HCT116 (cell line): Measurements from ENCODE around the gene NRAP. TPM values are rescaled to one million over a fixed set of nuclear protein-coding genes. Genes with fewer than 3 reads are reported as not detected.

Experiments used
- ATAC-seq: fragments of 200-7000 bp; cut with Tn5 transposase; 2 replicates; pipeline ENCODE4 v1.9.1; 2020; ENCODE audit warnings: mild to moderate bottlenecking, moderate library complexity
- BruUV-seq: library from RNA; stranded (reverse); fragments of 400-500 nt; replicated peaks from 2 replicates; lab custom pipeline; 2021; lab: Mats Ljungman, UMichigan
- CTCF ChIA-PET: fragments of 300-600 bp; sonication (Branson Sonifier 250); formaldehyde crosslinking; loops from one replicate; lab custom pipeline; 2021; ENCODE audit warnings: antibody characterized with exemption; lab: Charles Lee
- POLR2A ChIA-PET: fragments of 300-600, 350-600 bp; sonication (Branson Sonifier 250); formaldehyde crosslinking; loops from one replicate; lab custom pipeline; 2021; ENCODE audit warnings: antibody characterized with exemption; lab: Charles Lee
- RAD21 ChIA-PET, 2 experiments: fragments of 300-600 bp; sonication (Branson Sonifier 250); formaldehyde crosslinking; loops; one replicate each; lab custom pipeline; 2023; ENCODE audit warnings: low total read pairs in 2 of 2; ENCODE audit not compliant: uncharacterized antibody in 2 of 2, unreplicated experiment in 2 of 2, low non-redundant PET in 1 of 2; lab: Charles Lee
- DNase-seq: peaks from one replicate; pipeline ENCODE4 v3.0.0-alpha.2; 2010; ENCODE audit warnings: low read depth, low spot score
- H2AFZ ChIP-seq: fragments of 200-600 bp; shearing (Covaris generic), sonication (generic); 2 replicates; pipeline ENCODE4 v1.6.1; 2017; ENCODE audit warnings: low read depth, mixed run types, mixed read lengths, antibody characterized with exemption, low read length; ENCODE audit not compliant: poor library complexity, severe bottlenecking
- H3K27ac ChIP-seq: 2 replicates; pipeline ENCODE4 v1.5.1; 2012; ENCODE audit warnings: low read depth, low read length
- H3K27me3 ChIP-seq: fragments of 200-600 bp; sonication (generic); 2 replicates; pipeline ENCODE4 v1.6.1; 2016; ENCODE audit warnings: mixed run types, low read length, mixed read lengths; ENCODE audit not compliant: insufficient read depth
- H3K36me3 ChIP-seq, 2 experiments: fragments of 200-500 bp in 1 of 2; fragments of 200-600 bp in 1 of 2; sonication (Bioruptor generic) in 1 of 2; sonication (generic) in 1 of 2; 2 replicates each; pipeline versions ENCODE4 v1.5.1 to v1.6.1; 2014 to 2016; ENCODE audit warnings: low read length in 2 of 2, inconsistent platforms in 1 of 2, mixed read lengths in 1 of 2, mixed run types in 1 of 2; ENCODE audit not compliant: insufficient read depth in 2 of 2, control insufficient read depth in 1 of 2
- H3K4me1 ChIP-seq, 2 experiments: fragments of 200-600 bp in 1 of 2; sonication (generic) in 1 of 2; 2 replicates each; pipeline versions ENCODE4 v1.5.1 to v1.6.1; 2012 to 2017; ENCODE audit warnings: low read length in 2 of 2, inconsistent platforms in 1 of 2, mild to moderate bottlenecking in 1 of 2, mixed read lengths in 1 of 2, mixed run types in 1 of 2, moderate library complexity in 1 of 2; ENCODE audit not compliant: insufficient read depth in 2 of 2, control insufficient read depth in 1 of 2
- H3K4me2 ChIP-seq: fragments of 200-600 bp; sonication (generic); 2 replicates; pipeline ENCODE4 v1.6.1; 2017; ENCODE audit warnings: mixed run types, low read length, mixed read lengths
- H3K4me3 ChIP-seq, 2 experiments: fragments of 200-600 bp in 1 of 2; sonication (generic) in 1 of 2; replicated peaks in 1 of 2; 2 replicates each; pipeline ENCODE4 v1.5.1; 2011 to 2016; ENCODE audit warnings: low read length in 2 of 2, control low read depth in 1 of 2, low read depth in 1 of 2, mild to moderate bottlenecking in 1 of 2, mixed read lengths in 1 of 2, mixed run types in 1 of 2
- H3K79me2 ChIP-seq: fragments of 200-600 bp; sonication (generic); 2 replicates; pipeline ENCODE4 v1.6.1; 2017; ENCODE audit warnings: mild to moderate bottlenecking, mixed run types, low read length, moderate library complexity, mixed read lengths; ENCODE audit not compliant: insufficient read depth
- H3K9ac ChIP-seq: fragments of 200-600 bp; sonication (generic); 2 replicates; pipeline ENCODE4 v1.6.1; 2016; ENCODE audit warnings: low read length, mixed read lengths
- H3K9me2 ChIP-seq: fragments of 200-600 bp; sonication (generic), shearing (Covaris generic); 2 replicates; pipeline ENCODE4 v1.6.1; 2017; ENCODE audit warnings: mixed run types, mild to moderate bottlenecking, moderate library complexity; ENCODE audit not compliant: insufficient read depth
- H3K9me3 ChIP-seq, 2 experiments: fragments of 200-500 bp in 1 of 2; fragments of 200-600 bp in 1 of 2; sonication (Bioruptor generic) in 1 of 2; sonication (generic) in 1 of 2; 2 replicates each; pipeline ENCODE4 v1.6.1; 2014 to 2017; ENCODE audit warnings: low read length in 2 of 2, mixed read lengths in 2 of 2, inconsistent platforms in 1 of 2, low read depth in 1 of 2, mild to moderate bottlenecking in 1 of 2, mixed run types in 1 of 2, moderate library complexity in 1 of 2; ENCODE audit not compliant: control insufficient read depth in 1 of 2, insufficient read depth in 1 of 2
- H4K20me1 ChIP-seq: fragments of 200-600 bp; sonication (generic), shearing (Covaris generic); 2 replicates; pipeline ENCODE4 v1.6.1; 2017; ENCODE audit warnings: mixed run types, mild to moderate bottlenecking, moderate library complexity; ENCODE audit not compliant: insufficient read depth
- CBX3 ChIP-seq: IDR thresholded peaks from 2 replicates; pipeline ENCODE4 v1.6.1; 2012; ENCODE audit warnings: low read depth
- EGR1 ChIP-seq: IDR thresholded peaks from 2 replicates; pipeline ENCODE4 v1.6.1; 2012; ENCODE audit warnings: low read depth
- FOSL1 ChIP-seq: IDR thresholded peaks from 2 replicates; pipeline ENCODE4 v1.6.1; 2012; ENCODE audit warnings: low read depth
- JUND ChIP-seq: IDR thresholded peaks from 2 replicates; pipeline ENCODE4 v1.6.1; 2012
- RAD21 ChIP-seq: IDR thresholded peaks from 2 replicates; pipeline ENCODE4 v1.6.1; 2012; ENCODE audit warnings: low read depth, mild to moderate bottlenecking
- SIN3A ChIP-seq: IDR thresholded peaks from 2 replicates; pipeline ENCODE4 v1.6.1; 2012; ENCODE audit warnings: low read depth
- SP1 ChIP-seq: IDR thresholded peaks from 2 replicates; pipeline ENCODE4 v1.6.1; 2012; ENCODE audit warnings: low read depth
- TCF7L2 ChIP-seq: IDR thresholded peaks from 2 replicates; pipeline ENCODE4 v1.7.0; 2011; ENCODE audit warnings: borderline replicate concordance, inconsistent platforms; ENCODE audit not compliant: insufficient read depth, insufficient read length; ENCODE audit errors: extremely low read depth
- intact Hi-C: fragments of 100-400 bp; cut with micrococcal nuclease; formaldehyde crosslinking; loops from 2 replicates; pipeline ENCODE4 v1.10.0; 2022
- total RNA-seq: library from RNA; stranded (reverse); gene quantifications from one replicate; pipeline ENCODE4 v1.2.1, GENCODE V29; 2021; ENCODE audit not compliant: unreplicated experiment

The NRAP gene
- total RNA-seq, 1 experiment from 2014 or later, result not detected

- TF ChIP-seq CBX3 (peak; percentile 8; the same call in 1 of the 2 replicates), SP1 (no peak; the same call in 1 of the 2 replicates), SIN3A (peak; percentile 73), EGR1 (no peak), JUND (no peak), TCF7L2 (peak; percentile 65)
Measured at GRCh38 chr10:113679463-113680189, 15.8 kb upstream of the NRAP start, which contains the start of gene CASP7 (continued).

GRCh38 chr10:113666682-113667252, 2.9 kb upstream of the NRAP start:
- TF ChIP-seq RAD21 (no peak), FOSL1 (0 out of 2 replicates have a peak, but pooled peaks have one; percentile 15)
- Histone ChIP-seq H3K79me2 (no peaks in the 10 kb centered on the region), H4K20me1 (no peaks in the 10 kb centered on the region), H3K4me3 (no peak overlapping the region), H3K27me3 (no peaks in the 10 kb centered on the region), H3K27ac (no peak overlapping the region), H3K4me1 (peaks cover 0 to 8% of the 10 kb centered on the region in 2 experiments; a peak in 2 of 4 replicates), H3K9ac (no peak overlapping the region), H3K36me3 (no peaks in the 10 kb centered on the region), H3K9me3 (no peaks in the 10 kb centered on the region), H3K4me2 (no peak overlapping the region), H2AFZ (no peak overlapping the region), H3K9me2 (no peaks in the 10 kb centered on the region)
- intact Hi-C loops, result no loop called here
- ChIA-PET RAD21 (no interaction called here), CTCF (no interaction called here), POLR2A (no interaction called here)
- no peak for ATAC-seq
- no TSS peak for BruUV-seq
- DNase-seq, result no peak
